DMS 273 treated with DMSO at 0.1 percent for 48 hours (cell line): ENCODE results near the gene GARIN5B.
A peak's percentile ranks its signal among the peaks of the same experiment; 100 is the strongest.
"Not testable (repeated sequence)": the region's sequence is repeated elsewhere in the genome, so short reads cannot be mapped to it uniquely, and the experiment has no call there.

Experiments used
- DNase-seq: peaks from one replicate; lab custom pipeline; 2025; lab: John Stamatoyannopoulos, UW

GARIN5B gene

DNA sequence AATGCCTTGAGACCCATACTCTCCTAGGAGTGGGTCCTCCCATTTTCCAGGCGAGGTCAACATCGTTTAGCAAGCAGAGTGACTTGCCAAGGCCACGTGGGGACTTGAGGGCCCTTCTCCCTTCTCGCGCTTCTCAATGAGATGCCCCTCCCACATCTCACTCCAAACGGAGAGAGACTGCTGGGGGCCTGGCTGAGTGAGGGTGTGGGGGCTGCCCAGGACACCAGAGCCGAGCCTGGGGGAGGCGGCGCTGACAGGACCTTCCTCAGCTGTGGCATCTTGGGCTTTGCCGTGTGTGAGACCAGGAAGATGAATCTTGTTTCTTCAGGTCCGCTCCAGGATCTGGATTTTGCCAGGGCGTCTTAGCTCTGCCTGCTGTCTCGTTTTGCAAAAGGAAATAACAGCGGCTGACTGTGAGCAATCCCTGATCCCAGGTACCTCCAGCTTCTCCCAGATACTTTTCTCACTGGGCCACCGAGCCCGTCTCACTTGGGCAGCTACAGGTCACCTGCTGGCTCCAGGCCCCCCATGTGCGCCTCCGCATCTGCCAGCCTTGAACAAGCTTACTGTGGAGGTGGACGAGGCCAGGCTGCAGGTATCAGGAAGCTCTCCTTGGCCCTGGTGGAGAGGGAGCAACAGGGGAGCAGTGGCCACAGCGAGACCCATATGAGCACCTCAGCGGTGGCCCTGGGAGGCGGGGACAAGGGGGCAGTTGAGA, 14.6 kb downstream of the GARIN5B start:
- no peak for DNase-seq

DNA sequence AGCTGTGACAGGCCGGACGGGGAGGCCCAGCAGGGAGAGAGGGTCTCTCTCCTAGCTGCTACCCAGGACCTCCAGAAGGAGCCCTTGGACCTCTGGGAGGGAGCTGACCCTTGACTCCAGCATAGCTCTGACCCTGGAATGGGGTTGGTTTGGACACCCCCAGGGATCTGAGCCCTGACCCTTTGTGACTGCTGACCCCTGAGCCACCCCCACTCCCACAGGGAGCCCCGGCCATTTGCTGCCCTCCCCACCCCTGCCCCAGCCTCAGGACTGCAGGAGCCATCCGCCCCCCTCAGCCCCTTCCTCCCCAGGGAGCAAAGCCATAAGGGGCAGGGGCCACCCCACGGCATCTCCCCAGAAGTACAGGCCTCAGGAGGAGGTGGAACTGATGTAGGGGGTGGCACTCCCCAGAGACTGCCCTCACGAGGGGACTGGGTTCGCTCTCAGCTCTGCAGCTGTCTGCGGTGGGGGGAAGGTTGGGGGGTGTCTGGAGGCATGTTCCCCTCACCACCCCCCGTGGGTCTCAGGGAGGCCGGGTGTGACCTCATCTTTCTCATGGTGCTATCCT, 15.5 kb downstream of the GARIN5B start:
- no peak for DNase-seq

DNA sequence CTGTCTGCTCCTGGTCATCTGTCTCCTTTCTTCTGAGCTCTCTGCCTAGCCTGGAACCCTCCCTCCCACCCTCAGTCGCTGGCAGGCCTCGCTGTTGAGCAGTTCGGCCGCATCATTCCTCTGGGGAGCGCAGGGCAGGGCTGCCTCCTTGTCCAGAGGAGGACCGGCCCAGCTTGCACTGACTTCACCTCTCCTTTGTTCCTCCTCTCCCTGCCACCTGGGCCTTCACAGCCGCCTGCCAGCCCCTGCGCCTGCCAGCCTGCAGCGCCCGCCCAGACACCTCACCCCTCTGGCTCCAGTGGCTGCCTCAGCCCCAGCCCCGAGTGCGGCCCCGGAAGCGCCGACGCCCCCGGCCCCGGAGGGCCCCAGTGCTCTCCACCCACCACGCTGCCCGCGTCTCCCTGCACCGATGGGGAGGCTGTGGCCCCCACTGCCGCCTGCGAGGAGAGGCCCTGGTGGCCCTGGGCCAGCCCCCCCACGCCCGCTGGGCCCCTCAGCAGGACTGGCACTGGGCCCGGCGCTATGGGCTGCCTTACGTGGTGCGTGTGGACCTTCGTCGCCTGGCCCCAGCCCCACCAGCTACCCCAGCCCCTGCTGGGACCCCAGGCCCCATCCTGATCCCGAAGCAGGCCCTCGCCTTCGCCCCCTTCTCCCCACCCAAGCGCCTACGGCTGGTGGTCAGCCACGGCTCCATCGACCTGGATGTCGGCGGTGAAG, 16.2 kb downstream of the GARIN5B start:
- no peak for DNase-seq

DNA sequence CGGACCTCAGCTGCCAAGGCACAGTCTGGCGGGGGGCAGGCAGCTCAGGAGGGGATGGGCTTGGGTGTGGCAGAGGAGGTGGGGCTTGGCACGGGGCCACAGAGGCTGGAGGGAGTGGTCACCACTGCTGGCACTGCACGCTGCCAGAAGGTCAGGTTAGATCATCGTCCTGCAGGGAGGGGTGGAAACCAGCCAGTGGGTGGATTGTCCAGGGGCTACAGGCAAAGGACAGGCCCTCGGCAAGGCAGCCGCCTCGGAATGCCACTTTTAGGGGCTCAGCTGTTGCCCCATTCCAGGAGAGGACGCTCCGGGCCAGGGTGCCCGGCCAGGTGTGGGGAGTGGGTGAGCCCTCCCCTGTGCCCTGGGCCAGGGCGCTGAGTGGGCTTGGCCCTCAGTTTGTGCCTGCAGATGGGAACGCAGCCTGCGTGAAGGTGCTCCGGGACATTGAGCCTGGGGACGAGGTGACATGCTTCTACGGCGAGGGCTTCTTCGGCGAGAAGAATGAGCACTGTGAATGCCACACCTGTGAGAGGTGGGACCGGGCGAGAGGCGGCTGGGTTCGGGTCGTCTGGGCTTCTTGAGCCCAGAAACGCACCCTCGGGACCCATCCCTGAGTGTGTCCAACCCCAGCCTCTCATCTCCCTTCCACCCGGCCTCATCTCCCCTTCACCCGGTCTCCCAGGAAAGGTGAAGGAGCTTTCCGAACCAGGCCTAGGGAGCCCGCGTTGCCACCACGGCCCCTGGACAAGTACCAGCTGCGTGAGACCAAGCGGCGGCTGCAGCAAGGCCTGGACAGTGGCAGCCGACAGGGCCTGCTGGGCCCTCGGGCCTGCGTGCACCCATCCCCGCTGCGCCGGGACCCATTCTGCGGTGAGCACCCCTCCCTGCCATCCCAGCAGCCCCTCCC, 17.0 kb downstream of the GARIN5B start:
- peak; percentile 20 for DNase-seq

DNA sequence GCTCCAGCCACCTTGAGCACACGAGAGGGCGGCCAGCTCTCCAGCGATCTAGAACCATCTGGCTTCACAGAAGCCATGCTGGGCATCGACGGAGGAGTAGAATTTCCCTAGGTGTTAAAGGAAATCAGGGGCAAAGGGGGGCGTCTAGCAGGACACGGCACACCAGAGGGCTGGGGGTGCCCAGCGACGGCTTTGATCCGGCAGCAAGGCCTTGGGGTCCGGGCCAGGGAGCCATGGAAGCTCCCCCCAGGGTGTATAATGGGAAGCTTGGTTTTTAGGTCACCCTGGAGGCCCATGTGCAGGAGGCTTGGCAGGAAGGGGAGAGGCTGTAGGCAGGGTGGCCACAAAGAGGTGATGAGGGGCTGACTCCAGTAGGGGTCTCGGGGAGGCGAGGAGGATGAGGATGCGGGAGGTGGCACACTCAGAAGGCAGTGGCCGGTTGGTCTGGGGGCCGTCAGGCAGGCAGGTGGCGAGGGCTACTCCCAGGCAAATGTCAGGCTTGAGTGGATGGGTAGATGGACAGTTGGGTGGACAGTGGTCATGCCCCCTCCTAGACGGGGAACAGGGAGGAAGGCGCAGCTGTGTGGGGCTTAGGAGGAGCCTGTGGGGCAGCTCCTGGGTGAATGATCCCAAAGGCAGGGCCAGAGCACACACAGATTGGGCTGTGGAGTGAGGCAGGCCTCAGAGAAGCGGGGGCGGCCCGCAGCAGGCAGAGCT, 17.8 kb downstream of the GARIN5B start:
- DNase-seq = no peak

DNA sequence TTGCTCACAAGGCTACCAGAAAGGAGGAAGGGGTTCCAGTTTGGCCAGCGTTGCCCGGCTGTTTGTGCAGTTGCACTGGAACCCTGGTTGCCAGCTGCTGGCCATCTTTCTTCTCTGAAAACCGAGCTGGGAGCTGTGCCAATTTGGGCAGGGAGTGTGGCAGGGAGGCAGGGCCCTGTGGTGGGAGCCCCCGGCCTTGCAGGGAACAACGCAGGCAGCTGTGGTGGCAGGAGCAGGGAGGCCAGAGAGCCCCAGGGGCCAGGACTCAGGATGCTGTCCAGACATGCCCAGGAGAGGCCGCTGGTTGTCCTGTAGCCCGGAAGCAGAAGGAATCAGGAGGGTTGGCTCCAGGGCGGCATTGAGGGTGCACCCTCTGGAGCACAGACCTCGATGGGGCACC, 18.6 kb downstream of the GARIN5B start:
- DNase-seq = peak; percentile 18

DNA sequence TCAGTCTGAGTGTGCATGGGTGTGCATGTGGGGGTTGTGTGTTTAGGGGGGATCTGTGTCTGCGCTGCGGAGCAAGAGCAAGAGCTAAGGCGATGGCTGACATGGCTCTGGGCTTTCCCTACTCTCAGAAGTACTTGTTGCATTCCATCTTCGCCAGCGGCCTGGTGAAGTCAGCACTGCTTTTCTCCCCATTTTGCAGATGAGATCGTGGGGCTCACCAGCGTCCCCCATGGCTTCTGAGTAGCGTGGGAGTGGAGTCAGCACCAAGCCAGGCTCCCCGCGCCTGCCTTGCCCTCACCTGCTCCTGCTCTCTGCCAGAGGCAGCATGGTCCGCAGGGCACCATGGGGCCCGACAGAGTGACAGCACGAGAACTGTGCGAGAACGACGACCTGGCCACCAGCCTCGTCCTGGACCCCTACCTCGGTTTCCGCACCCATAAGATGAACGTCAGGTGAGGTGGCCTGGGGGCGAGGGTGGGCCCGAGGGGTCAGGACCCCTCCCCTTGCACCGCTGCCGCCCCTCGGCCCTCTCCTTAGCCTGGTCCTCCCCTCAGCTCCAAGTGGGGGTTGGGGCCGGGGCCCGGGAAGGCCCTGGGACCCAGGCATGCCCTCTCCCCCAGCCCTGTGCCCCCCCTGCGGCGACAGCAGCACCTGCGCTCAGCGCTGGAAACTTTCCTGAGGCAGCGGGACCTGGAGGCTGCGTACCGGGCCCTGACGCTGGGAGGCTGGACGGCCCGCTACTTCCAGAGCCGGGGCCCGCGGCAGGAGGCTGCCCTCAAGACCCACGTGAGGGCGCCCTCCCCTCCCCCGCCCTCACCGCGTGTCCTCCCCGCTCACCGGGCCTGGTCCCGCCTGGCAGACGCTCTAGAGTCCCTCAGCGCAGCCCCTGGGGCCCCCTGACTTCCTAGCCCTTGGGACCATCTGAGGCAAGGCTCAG, 21.2 kb downstream of the GARIN5B start:
- DNase-seq = no peak

DNA sequence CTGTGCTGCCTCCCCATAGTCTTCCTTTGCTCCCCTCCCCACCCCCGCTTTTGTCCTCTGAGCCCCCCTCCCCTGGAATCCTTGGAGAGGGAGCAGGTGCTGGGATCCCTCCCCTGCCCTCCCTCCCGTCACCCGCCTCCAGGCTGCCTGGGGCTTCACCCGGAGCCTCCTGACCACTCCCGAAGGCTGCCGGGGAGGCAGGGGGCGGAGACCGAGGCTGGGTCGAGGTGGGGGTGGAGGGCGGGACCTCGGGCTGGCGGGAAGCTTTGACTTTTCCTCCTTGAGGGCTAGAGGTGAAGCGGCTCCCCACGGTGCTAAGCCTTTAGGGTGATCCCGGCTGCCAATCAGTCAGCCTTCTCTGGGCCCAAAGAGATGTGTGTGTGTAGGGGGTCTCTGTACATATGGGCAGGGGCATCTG, 21.9 kb downstream of the GARIN5B start:
- DNase-seq = no peak

DNA sequence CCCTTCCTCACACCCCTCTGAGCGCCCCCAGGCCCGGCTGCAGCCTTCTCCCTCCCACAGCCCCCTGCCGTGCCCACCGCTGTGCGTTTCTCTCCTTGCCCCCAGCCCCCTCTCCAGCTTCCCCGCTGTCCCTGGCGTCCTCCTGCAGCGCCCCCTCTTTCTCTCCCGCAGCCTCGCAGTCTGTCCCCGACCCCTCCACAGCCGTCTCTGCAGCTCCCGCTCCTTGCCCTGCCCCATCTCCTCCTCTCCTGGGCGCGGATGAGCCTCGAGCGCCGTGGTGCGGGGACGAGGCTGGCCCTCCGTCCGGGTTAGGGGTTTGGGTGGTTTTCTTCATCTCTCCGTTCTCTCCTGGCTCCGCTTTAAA, 22.3 kb downstream of the GARIN5B start:
- DNase-seq = no peak

DNA sequence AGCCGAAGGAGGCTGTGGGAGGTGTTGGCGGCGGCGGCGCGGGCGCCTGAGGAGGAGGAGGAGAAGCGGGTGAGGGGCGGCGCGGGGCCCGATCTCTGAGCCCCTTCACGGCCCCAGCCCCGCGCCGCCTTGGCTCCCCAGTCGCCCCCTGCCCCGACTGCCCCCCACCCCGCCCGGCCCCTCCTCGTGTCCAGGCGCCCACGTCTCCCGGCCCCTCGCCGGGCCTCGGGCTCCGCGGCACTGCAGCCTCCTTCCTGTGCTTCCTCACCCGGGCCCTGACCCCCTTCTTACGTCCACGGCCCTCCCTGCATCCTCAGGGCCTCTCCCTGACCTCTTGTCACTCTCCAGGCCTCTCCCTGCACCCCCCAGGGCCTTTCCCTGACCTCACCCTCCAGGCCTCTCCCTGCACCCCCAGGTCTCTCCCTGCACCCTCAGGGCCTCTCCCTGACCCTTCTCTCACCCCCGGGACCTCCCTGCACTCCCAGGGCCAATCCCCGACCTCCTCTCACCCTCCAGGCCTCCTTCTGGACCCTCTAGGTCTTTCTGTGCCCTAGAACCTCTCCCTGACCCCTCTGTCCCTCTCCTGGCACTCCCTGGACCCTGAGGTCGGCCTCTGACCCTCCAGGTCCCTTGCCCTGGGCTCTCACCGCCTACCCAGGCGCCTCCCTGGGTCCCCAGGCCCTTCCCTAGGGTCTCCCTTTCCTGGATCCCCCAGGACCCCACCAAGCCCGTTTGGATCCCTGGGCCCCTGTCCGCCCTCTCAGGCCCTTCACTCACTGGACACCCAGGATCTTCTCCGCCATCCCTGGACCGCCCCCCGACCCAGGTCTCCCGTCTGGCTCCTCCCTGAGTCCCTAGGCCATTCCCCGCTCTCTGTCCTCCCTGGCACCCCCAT, 22.9 kb downstream of the GARIN5B start:
- no peak for DNase-seq

DNA sequence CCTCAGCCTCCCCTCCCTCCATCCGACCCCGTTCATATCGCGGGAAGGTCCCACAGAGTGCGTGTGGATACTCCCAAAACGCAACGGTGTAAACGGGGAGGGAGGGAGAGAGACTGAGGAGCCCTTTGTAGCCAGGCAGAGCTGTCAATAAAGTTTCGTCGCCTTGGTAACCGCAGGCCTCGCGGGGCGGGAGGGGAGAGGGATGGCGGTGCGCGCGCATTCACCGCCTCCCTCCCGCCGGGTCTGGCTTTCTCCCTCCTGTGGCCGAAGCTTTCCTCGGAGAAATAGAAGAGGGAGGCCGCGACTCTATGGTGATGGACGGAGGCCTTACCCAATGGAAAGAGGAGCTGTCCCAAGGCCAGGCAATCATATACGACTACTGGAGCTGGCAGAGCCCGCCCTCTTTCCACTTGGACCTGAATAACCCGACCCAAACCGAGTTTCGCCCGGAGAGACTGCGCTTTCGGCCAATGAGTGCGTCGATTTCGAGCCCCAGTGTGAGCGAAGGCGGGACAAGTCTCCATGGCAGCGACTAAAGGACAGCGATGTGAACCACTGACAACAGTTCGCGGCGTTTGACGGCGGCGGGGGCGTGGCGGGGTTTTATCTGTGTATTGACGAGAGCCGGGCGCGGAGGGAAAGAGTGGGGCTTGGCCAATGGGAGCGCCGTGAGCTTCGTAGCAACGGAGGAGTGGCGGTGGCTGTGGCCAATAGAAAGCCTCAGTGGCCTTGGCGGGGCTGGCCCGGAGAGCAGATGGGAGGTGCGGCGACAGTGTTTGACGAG, 23.8 kb downstream of the GARIN5B start, which contains the start of gene KMT5C:
Gene KMT5C (plus strand): TSS at position 772 of the 784 bp plus-strand sequence. CDS start 2,061 bp downstream, outside the sequence.
- peak; percentile 100 for DNase-seq

DNA sequence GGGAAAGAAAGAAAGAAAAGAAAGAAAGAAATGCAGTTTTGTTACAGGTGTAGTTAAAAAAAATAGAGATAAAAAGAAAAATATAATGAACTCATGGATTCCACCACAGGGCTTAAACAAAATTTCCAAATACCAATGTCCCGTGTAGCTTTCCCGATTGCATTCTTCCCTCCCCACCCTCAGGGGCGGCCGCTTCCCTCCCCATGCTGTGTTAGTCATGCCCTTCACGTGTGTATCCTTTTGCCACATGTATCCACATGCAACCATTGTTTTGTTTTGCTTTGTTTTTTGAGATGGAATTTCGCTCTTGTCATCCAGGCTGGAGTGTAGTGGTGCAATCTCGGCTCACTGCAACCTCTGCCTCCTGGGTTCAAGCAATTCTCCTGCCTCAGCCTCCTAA, 27.0 kb downstream of the GARIN5B start:
- no peak for DNase-seq

DNA sequence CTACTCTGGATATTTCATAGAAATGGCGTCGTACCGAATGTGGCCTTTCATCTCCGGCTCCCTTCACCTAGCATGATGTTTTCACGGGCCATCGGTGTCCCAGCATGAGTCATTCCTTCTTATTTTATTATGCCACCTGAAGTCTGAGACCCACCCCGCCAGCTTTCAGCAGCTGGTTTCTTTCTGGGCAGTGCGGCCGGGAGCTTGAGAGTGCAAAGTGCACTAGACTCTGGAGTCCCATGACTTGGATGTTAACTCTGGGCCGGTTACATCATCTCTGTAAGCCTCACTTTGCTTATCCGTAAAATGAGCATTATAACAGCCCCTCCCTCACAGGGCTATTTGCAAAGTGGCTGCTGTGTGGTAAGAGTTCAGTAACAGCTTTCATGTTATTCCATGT, 29.2 kb downstream of the GARIN5B start:
- DNase-seq = no peak

DNA sequence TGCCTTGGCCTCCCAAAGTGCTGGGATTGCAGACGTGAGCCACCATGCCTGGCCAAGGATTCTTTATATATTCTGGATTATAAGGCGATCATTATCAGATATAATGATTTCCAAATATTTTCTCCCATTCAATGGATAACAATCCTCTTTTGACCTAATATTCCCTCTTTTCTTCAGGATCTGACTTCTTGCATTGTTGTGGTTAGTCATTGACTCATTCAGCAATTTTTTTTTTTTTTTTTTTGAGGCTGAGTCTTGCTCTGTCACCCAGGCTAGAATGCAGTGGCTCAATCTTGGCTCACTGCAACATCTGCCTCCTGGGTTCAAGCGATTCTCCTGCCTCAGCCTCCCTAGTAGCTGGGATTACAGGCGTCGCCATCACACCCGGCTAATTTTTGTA, 33.3 kb downstream of the GARIN5B start:
- not testable (repeated sequence) for DNase-seq

DNA sequence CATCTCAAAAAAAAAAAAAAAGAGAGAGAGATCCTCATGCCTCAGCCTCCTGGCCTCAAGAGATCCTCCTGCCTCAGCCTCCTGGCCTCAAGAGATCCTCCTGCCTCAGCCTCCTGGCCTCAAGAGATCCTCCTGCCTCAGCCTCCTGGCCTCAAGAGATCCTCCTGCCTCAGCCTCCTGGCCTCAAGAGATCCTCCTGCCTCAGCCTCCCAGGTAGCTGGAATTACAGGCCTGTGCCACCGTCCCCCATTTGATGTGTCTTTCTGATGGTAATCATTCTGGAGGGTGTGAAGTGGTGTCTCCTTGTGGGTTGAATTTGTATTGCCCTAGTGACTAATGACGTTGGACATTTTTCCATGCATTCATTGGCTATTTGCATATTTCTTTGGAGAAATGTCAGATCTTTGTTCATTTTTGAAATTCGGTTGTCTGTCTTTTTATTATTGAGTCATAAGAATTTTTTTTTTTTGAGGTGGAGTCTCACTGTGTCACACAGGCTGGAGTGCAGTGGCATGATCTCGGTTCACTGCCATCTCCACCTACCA, 34.2 kb downstream of the GARIN5B start:
- DNase-seq = not testable (repeated sequence)

DNA sequence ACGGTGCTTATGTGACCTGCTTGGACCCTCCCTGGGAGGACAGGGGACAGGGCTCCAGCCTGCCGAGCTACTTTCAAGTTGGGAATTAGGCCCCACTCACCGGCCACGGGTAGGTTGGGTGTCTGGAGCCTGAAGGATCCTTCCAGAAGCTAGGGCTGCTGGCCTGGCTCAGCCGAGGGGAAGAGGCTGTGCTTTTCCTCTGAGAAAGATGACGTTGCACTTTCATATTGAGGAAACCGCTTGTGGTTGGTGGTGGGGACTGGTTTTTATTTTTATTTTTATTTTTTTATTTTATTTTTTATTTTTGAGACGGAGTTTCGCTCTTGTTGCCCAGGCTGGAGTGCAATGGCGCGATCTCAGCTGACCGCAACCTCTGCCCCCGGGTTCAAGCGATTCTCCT, 37.9 kb downstream of the GARIN5B start, which contains the start of gene TMEM150B:
Gene TMEM150B (minus strand): TSS at position 170 of the 400 bp plus-strand sequence. CDS start 4,305 bp downstream, outside the sequence.
- DNase-seq = no peak

DNA sequence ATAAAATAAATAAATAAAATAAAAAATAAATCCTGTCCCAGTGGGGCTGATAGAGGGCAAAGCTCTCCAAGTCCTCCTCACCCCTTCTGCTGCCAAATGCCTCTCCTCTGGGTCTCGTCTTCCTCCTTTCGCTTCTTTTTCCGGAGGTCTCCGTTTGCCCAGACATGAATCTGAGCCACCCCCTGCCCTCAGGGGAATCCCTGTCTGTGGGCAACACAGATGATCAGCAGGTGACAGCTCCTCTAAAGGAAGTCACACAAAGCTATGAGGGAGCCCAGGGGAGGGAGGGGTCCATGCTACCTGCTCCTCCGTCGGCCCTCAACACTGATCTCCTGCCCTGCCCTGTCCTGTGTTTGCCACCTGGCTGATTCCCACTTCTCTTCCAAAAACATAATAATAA, 38.4 kb downstream of the GARIN5B start:
- DNase-seq = no peak
